G401 (cell line): ENCODE data around the gene TMEM218. TPM values are rescaled to one million over a fixed set of nuclear protein-coding genes. Genes with fewer than 3 reads are reported as not detected.
"Not testable (repeated sequence)": the region's sequence is repeated elsewhere in the genome, so short reads cannot be mapped to it uniquely, and the experiment has no call there.

Experiments
- DNase-seq: peaks from one replicate; pipeline ENCODE4 v3.0.0-alpha.2; 2015; ENCODE audit warnings: low spot score
- in situ Hi-C: cut with HindIII; loops from 2 replicates; pipeline ENCODE4 v1.10.0; 2016; ENCODE audit warnings: low sequenced_read_pairs, mixed read lengths
- total RNA-seq: library from RNA; depleted of rRNA; stranded (reverse); fragments of >200 nt; shearing (Covaris generic); gene quantifications from 2 replicates; pipeline ENCODE4 v1.2.3, GENCODE V29; 2014; rRNA removed

The TMEM218 gene
- total RNA-seq, 1 experiment from 2014 or later: 62.0 TPM

DNA sequence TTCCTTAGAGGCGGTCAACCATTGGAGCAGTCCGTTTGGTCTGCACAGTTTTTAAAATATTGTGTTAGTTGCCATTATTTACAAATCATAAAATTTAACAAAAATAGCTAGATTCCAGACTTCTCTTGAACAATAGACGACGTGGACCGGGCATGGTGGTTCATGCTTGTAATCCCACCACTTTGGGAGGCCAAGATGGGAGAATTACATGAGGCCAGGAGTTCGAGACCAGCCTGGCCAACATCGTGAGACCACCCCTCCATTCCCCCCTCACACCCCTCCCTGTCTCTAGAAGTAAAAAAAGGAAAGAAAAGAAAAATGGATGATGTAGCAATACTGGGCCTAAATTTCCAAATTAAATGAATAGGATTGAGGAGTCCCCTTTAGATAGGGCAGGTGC, 47.4 kb downstream of the TMEM218 start:
- no peak for DNase-seq
- in situ Hi-C loops: no loop called here

GRCh38 chr11:125063429-125064043, 47.9 kb downstream of the TMEM218 start:
- DNase-seq: no peak

GRCh38 chr11:125062931-125063428, 48.4 kb downstream of the TMEM218 start, which contains the start of gene SLC37A2:
Gene SLC37A2 (plus strand): TSS chr11:125063305. CDS start chr11:125063368, 63 bp downstream.
- in situ Hi-C loops: no loop called here
- DNase-seq: peak; percentile 7

More at GRCh38 chr11:125063429-125064043, 47.9 kb downstream of the TMEM218 start:
- in situ Hi-C loops: no loop called here

- in situ Hi-C loops: no loop called here
- DNase-seq: no peak
Observed at GRCh38 chr11:125062218-125062930, 49.1 kb downstream of the TMEM218 start.

GRCh38 chr11:125061281-125061680, 50.1 kb downstream of the TMEM218 start:
- DNase-seq: no peak
- in situ Hi-C loops: no loop called here

GRCh38 chr11:125057693-125058016, 53.8 kb downstream of the TMEM218 start:
- DNase-seq: no peak
- in situ Hi-C loops: no loop called here

DNA sequence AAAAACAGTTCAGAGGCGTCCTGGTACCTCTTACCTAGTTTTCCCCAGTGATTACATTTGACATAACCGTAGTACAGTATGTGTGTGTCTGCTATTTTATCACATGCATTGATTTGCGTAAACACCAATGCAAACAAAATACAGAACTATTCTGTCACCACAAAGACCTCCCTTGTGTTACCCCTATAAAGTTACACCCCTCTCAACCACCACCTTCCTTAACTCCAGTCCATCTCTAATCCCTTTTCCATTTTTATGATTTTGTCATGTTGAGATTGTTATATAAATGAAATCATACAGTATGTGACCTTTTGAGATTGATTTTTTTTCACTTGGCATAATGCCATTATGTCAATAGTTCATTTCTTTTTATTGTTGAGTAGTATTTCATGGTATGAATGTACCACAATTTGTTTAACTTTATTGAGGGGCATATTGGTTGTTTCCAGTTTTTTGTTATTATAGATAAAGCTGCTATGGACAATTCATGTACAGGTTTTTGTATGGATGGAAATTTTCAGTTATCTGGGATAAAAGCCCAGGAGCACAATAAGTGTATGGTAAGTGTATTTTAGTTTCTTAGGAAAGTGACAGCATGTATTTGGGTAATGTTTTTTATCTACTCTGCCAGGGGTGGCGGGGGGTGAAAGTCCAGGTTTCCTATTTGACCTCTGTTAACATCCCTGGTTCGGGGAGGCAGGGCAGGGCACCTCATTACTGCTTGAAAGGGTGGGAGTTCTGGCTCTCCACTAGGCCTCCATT, 54.3 kb downstream of the TMEM218 start:
- DNase-seq: no peak
- in situ Hi-C loops: no loop called here

DNA sequence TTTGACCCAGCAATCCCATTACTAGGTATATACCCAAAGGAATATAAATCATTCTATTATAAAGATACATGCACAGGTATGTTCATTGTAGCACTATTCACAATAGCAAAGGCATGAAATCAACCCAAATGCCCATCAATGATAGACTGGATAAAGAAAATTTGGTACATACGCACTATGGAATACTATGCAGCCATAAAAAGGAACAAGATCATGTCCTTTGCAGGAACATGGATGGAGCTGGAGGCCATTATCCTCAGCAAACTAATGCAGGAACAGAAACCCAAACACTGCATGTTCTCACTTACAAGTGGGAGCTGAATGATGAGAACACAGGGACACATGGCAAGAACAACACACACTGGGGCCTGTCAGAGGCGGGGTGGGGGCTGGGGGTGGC, 55.3 kb downstream of the TMEM218 start:
- in situ Hi-C loops: not testable (repeated sequence)

DNA sequence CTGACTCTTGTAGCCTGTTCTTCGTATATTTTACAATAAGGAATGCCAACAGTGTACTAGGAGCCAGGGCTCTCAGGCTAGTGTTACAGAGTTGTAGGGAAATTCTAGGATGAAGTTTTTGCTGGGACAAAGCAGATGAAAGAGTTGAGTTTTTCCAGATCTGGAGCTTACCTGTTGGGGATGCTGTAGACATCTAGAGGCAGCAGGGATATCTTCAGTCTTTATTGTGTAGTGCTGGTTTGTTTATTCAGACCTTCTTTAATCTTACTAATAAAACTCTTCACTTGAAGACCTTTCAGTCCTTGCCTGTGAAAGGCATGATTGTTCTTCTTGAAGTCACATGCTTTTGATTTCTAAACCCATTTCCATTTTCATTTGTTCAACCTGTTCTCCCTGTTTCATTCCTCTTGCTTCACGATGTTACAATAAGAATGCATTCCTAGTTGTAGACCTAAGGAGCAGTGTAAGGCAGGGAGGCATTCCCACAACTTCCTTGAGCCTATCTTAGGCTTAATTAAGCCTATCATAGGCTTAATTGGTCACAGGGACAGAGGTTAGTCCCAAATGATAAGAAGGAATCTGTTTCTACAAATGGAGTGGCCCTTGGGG, 56.2 kb downstream of the TMEM218 start:
- in situ Hi-C loops: no loop called here
- DNase-seq: no peak

More for the DNA sequence above, 55.3 kb downstream of the TMEM218 start:
- DNase-seq: not testable (repeated sequence)

DNA sequence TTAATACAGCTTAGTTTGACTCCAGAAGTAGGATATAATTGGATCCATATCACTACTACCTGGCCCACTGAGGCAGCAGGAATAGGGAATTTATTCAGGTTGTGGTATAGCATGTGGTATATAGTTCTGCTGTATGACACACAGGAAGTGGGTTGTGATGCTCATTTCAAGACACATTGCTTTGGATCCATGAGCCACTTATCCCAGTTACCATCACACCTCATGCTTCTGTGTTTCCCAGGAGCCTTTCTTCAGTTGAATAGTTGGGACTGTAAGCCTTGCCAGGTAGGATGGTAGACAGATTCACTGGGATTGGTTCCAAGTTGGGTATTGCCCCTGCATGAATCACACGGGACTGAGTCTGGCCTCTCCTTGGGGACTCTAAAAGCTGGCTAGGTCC, 58.3 kb downstream of the TMEM218 start:
- no peak for DNase-seq
- in situ Hi-C loops: no loop called here

DNA sequence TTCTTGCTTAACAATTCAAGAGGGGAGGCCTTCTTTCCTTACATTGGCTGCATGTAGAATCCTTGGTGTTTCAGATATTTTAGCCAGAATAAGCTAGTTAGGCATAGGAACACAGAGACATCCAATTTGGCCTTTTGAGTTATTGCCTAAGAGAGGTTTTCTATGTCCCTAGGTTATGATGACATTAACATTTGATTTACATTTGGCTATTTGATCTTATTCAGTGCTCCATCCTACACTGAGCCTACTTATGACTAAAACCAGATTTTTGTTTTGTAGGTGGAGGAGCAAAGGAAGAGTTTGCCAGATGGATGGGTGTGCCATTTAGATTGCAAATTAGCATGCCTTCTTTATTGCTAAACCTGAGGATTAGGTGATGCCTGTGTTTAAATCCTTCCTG, 59.4 kb downstream of the TMEM218 start:
- DNase-seq: no peak
- in situ Hi-C loops: no loop called here

GRCh38 chr11:125049164-125049792, 62.1 kb downstream of the TMEM218 start:
- in situ Hi-C loops: no loop called here
- no peak for DNase-seq

Other genes with a start within 250 kb of the TMEM218 start
- gene ROBO3, start 246.2 kb downstream of the TMEM218 start, total RNA-seq: 8.1 and 12.3 TPM in 2 replicates
- not detected in 2 replicates for gene ROBO4, start 213.8 kb downstream of the TMEM218 start, total RNA-seq
- not detected in 2 replicates for gene HEPN1, start 192.4 kb downstream of the TMEM218 start, total RNA-seq
- gene HEPACAM, start 175.6 kb downstream of the TMEM218 start, total RNA-seq: not detected in 2 replicates
- gene CCDC15, start 157.4 kb downstream of the TMEM218 start, total RNA-seq: 2.6 and 3.8 TPM in 2 replicates
- not detected in 2 replicates for gene SLC37A2, start 48.3 kb downstream of the TMEM218 start, total RNA-seq
- 4.1 and 4.6 TPM in 2 replicates for gene PKNOX2, start 53.1 kb upstream of the TMEM218 start, total RNA-seq